ENCODE results near the gene PLCXD1.

GRCh38 chrX:259692-260355 lies 21.4 kb upstream of the PLCXD1 start:
- no peak for TF ChIP-seq CTCF (IDR thresholded peaks at IDR 0.05)
- no peak for TF ChIP-seq POLR2AphosphoS5 (IDR thresholded peaks at IDR 0.05; ENCODE audit: insufficient read depth in 1 of 2, low read depth in 1 of 2)

Measured in vagina (tissue), 2 donors.